Glomerular visceral epithelial cell (primary cell): Measurements from ENCODE around the gene GRIN2A.

Experiments
- DNase-seq: peaks from one replicate; pipeline ENCODE4 v3.0.0-alpha.2; 2016; ENCODE audit errors: extremely low spot score

The GRIN2A gene

DNA sequence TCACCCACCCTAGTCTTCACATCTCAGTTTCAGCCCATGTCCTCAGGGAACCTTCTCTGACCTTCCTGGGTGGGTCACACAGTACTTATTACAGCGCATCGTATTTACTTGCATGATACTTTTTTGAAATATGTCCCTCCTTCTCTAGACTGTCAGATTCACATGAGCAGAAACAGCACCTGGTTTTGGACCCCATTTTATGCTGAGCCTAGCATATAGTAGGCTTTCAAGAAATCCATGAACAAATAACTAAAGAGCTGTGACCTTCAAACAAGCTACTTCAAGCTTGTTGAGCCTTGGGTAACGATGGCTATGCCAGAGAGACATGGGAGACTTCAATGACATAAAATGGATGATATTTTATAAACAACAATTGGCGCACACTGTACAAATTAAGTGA lies 150.3 kb downstream of the GRIN2A start:
- no peak for DNase-seq

DNA sequence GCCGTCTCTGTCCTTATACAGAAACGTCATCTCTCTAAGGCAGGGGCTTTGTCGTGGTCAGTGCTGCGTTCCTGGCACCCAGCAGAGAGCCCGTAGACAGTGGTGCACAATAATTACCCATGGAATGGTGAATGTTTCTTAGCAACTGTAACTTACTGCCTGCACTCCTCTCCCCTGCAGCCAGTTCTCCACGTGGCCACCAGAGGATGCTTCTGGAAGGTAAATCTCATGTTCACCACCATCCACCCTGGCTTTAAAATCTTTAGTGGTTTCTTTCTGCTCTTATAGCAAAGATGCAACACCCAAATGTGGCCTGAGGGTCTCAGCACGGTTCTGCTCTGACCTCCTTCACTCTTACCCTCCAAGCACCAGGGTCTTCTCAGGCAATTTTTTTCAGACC lies 150.8 kb downstream of the GRIN2A start:
- no peak for DNase-seq

DNA sequence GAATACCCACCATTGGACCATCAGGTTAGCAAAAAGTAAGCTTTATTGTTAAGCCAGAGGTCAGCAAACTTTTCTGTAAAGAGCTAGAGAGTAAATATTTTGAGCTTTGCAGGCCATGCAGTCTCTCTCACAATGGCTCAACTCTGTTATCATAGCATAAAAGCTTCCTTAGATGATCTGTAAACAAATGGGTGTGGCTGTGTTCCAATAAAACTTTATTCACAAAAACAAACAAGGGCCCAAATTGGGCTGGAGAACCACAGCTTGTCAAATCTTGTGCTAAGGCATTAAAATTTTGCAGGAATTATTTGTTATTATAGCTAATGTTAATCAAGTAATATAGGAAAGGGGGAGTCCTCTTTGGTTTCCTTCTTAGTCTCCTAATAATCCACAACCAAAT lies 153.6 kb downstream of the GRIN2A start:
- no peak for DNase-seq

DNA sequence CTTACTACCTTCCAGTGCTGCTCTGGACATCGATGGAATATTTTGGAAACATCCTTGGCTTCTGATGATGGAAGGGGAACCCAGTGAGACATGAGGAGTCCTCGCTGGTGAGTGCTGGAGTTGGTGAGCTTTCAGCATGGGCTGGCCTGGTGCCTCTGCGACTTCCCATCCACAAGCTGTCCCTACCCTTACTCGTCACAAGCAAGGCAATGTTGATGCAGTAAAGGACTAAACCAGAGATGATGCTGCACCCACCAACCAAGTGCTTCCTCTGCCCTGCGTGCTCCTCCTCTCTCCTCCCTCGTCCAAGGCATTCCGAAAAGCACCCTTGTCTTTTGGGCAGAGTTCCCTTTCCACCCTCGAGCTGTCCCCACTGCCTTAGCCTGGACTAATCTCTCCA lies 154.7 kb downstream of the GRIN2A start:
- DNase-seq, result no peak

DNA sequence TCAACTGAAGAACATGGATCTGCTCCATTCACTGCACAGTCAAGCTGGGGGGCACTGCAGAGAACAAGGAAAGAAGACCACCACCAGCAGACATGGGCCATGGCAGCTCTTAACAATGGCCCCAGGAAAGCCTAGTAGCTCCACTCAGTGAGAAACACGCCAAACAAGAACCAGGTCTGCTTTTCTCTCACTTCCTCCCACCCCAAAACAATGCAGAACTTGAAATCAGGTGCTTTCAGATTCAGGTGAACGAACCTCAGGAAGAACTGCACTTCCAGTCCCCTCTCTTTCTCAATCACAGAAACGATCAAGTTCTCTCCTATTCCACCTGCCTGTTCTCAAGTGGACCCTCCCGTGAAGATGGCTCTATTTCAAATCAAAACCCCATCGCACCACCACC lies 155.6 kb downstream of the GRIN2A start:
- no peak for DNase-seq

DNA sequence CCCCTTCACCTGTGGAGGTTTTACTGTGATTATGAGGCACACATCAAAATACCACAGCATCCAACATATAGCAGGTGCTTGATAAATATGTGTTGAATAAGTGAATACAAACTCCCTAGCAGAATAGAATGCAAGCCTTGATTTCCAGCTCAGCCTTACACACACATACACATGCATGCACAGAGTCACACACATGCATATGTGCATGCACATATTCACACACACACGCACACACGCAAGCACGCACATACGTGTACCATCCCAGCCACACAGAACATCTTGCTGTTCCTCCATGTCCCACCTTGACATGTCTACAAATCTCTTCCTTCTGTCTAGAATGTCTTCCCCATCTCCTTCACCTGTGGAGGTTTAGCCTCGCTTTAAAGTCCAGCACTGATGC lies 160.1 kb downstream of the GRIN2A start:
- no peak for DNase-seq

DNA sequence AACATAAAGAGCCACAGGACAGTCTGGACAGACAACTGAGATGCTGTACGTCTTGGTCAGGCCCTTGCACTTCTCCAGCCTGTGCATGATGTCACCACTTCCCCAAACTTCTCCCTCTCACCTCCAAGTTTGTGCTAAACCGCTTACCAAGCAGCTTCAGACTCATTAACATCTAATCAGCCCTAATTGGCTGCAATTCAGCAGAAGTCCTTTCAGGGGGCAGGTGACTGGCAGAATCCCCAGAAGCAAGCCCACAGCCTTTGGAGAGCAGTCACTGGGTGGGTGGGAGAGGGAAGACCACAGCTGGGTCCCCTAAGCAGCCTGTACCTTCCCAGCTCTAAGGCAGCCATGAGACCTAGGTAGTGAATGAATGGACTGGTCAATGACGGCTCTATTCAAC lies 161.4 kb downstream of the GRIN2A start:
- no peak for DNase-seq

DNA sequence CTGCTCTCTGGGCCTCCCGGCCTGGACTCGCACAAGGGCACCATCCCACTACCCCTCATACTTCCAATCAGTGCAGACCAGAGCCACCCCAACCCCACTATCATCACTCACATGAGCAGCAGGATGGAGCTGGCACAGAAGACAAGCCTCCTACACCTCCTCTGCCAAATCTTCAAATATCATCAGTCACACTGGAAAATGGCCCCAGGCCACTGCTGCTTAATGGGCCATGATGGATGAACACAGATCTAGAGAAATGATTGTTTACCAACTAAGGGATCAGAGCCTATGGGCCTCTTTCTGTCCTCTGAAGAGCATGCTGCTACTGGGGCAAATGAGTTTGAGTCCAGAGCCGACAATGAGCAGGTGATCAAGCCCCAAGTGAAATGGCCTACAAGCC lies 165.5 kb downstream of the GRIN2A start:
- no peak for DNase-seq

DNA sequence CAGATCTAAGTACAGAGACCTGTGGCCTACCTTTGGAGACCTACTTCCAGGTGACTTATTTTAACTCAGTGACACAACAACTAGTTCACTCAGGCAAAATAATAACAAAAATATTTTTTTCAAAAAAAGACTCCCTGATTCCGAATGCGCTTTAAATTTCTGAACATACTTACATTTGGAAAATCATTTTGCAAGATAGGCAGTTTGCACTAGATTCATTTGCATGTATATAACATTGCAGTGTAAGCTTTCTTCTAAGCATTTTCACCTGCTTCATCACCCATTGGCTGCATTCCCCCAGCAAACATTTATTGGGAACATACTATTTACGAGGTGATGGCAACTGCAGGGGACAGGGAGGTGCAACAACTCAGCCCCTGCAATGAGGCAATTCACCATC lies 166.8 kb downstream of the GRIN2A start:
- DNase-seq, result no peak

DNA sequence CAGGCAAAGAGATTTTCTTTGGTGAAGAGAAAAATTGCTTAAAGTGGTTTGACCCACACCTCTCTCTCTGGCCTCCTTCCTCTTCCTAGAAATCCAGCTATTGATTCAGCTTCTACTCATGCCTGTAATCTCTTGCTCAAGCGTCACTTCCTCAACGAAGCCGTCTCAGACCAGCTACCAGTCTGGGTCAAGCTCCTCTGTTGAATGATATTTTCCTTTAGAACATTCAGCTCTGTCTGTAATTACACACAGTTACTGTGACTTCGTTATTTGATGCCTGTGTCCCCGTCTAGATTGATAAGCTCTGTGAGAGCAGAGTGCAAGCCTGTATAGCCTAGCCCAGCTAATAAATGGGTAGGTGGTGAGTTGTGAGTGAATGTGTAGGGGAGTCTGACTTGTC lies 168.5 kb downstream of the GRIN2A start:
- no peak for DNase-seq

DNA sequence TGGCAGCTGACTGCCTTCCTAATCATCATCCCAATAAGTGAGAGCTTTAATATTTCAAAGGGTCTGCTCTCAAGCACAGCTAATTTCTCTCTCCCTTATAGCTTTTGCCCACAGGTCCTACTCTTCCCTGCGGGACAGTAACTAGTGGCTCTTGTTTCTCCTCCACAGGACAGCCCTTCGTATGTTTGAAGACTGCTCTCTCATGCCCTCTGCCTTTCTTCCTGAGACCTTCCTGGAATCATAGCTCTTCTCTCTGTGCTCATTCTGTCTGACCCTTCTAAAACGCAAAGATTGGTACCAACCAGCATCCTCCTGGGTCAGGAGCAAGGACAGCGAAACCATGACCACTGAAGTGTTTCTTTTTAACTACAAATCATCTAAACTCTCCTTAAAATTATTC lies 168.9 kb downstream of the GRIN2A start:
- no peak for DNase-seq

DNA sequence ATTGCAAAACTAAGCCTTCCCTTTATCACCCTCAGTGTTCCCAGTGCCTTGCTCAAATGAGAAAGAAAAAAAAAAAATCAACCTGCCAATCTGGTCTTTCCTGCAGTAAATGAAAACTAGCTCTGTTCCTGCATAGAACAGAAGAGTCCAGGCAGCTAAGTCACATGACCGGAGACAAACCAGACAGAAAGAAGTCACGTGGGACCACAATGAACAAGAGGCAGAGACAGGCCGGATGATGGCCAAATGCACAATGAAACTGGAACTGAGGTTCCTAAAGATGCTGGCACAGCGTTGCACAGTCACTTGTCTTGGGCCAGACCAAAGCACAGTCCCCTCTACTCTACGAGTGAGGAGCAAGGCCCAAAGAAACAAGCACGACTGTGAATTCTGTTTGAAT lies 172.5 kb downstream of the GRIN2A start:
- DNase-seq, result no peak

DNA sequence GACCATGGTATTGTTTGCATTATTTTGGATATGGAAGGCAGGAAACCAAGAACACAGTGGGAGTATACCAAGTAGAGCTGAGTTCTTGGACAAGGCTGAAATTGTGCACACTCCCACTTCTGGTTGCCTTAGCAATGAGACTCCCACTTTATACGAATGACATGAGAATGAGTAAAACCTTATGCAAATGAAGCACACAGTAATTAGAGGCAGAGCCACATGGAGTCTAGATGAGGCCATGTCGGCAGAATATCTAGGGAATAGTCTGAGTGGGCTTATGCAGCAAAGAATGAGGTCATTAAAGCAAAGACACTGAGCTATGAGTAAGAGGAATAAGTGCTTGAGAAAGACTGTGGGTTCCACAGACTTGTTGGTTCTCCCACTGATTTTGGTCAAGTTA lies 178.7 kb downstream of the GRIN2A start:
- DNase-seq, result no peak

DNA sequence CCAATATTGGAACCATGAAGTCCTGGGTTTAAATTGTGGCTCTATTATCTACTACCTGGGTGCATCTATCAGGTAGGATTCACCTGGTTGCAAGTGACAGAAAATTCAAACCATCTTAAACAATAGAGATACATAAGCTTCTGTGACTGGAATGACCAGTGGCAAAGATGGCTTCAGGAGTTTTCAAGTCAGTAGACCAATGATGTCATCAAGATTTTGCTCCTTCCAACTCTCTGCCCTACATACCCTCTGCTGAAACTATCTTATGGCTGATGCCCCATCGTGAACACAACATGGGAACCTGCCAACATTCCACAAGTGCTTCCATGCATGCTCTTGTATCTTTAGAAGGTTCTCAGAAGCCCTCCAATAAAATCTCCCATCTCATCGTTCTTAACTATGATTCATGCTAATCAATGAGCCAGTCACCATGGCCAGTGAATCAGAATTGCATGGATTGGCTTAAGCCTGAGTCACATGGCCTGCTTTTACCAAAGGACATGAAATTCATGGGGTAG lies 180.9 kb downstream of the GRIN2A start:
- DNase-seq, result no peak

DNA sequence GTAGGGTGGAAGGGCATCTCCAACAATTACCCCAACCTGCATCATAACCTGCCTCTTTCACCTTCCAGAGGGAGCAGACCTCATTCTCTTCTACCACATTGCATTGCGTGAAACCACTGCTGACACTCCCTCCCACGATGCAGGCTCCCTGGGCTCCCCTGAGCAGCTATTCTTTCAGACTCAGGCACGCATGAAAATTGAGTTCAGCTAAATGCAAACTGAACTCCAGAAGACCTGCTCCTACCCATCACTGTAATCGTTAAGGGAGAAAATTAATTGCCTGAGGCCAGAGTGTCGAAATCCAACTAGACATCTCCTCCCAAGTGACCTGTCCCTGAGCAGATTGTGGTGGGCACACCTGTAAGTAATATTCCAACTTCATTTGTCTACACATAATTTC lies 186.0 kb downstream of the GRIN2A start:
- DNase-seq, result no peak

DNA sequence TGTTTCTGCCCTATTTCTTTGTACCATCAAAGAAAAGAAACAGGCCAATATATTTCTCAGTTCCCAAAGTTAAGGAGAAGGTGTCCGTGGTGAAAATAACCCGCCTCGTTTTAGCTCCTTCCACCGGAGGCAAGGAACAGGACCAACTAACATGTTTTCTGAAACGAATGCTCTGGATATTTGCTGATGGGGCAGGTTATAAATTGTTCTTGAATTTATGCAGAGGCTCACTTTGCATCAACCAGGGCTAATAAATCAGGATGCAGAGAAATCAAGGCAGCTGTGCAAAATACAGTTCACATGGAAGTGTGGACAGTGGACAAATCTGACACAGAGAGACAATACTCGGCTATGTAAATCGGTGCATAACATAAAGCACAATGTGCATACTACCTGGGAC lies 189.8 kb downstream of the GRIN2A start:
- no peak for DNase-seq

DNA sequence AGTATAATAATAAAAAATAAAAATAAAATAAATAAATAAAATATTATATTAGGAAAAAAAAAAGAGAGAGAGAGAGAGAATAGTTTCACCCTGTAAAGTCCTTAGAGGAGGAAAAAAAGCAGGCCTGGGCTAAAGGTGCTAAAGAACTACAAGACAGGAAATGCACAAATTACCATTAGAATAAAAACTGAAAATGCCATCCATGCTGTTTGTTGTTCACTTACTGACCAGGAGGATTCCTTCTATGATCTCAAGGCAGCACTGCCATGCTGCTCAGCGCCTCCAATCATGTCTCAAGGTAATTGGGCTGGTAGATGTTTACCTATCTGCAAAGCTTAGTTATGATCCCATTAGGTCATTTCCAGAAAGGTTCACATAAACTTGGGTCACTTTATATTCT lies 201.2 kb downstream of the GRIN2A start:
- no peak for DNase-seq

DNA sequence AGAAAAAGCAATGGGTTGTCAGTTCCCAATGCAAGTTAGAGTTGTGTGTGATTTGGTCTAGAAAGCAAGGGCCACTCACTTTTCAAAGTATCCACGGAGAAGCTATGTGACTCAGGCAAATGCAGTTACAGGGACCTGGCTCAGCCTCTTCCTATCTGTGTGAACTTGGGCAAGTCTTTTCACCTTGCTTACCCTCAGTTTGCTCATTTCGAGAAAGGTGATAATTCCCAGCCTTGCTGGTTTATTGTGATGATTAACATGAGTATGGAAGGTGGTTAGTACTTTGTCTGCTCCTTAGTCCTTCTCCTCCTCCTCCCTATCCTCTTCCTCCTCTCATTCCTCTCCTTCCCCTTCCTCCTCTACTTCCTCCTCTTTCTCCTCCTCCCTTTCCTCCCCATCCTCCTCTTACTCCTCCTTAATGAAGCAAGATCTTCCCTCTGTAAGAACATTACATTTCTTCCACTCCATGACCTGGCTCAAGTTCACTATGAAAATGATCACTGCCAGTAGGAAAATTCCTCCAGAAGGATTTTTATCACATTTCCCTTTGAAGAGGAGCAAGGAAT lies 204.0 kb downstream of the GRIN2A start:
- DNase-seq, result no peak

DNA sequence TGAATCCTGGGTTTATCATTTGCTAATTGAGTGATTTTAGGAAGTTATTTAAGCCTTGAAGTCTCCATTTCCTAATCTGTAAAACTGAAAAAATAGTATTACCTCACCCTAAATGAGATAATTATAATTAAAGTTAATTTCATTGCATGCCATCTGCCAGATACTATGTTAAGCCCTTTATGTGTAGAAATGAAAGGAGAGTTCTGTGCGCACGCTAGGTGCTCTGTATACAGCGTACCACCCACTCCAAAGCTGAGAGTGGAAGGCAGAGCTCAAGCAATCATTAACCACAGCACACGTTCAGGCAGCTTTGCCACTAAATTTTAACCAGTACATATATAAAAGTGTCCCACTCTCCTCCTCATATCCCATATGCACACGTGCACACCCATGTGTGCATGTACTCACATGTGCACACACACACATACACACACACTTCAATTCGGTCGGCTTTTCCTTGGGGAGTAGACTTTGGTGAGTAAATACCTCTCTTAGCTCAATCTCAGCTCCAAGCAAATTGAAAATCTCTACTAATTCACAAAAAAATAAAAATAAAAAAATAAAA lies 204.8 kb downstream of the GRIN2A start:
- DNase-seq, result no peak

DNA sequence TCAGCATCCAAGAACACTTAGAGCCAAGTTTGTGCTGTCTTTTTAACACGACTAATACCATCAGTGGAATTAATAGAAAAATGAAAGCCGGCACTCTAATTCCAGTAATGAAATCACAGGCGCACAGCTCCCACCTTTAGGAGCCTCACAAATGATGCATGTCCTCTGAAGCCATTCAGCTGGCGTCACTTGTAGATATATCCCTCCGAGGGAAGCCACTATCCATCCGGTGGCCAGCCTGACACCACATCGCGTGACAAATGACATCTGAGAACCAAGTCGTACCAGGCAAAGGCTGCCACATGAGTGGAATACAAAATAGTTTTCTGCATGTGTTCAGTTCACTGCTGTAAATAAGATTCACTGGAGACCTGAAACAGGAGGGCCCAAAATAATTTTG lies 205.6 kb downstream of the GRIN2A start:
- no peak for DNase-seq

DNA sequence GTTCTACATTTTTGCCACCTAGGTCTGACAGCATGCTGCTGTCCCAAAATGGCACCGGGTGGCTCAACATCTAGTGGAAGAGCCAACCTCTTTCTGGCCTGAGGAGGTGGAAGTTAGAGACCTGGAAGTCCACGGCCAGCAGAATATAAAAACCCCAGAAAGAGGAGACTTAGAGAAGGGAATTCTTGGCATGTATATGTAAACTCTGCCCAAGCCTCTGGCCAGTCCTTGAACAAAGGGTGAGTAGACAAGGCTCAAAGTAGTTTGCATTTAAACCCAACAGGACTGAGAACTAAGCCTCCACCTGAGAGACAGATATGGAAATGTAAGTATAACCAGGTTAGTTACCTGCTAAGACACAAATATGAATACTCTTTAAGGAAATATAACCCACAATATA lies 210.3 kb downstream of the GRIN2A start:
- no peak for DNase-seq

DNA sequence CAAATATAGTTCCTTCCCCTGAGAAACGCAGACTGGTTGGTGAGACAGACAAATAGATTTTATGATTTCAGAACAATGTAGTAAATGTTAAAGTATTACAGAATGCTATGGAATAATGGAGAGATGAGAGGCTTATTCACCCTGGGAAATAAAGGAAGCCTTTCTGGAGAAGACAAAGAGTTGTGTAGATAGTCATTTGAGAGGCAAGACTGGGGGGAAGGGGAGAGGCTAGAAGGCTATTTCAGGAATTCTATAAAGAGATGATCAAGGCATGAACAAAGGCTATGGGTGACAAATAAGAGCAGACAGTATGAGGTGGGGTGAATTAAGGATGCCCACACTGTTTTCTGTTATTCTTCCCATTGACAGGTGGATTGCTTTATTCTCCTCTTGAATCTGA lies 211.4 kb downstream of the GRIN2A start:
- no peak for DNase-seq

DNA sequence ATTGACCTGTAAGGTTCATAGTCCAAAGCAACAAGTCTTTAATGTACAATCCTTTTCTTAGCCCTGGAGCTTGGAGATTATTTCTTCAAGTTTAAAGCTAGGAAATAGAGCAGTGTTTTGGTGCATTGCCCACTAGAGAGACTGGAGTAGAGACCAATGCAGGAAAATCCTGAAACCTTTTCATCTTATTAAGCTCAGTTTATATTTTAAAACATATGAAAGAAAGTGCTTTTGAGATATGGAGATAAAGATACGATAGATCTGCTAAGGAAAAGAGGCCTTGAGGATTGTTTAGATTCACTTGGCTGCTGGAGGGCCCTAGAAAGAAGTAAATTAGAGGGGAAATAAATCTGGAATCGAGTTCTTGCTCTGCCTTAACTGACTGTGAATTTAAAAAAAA lies 212.0 kb downstream of the GRIN2A start:
- no peak for DNase-seq

DNA sequence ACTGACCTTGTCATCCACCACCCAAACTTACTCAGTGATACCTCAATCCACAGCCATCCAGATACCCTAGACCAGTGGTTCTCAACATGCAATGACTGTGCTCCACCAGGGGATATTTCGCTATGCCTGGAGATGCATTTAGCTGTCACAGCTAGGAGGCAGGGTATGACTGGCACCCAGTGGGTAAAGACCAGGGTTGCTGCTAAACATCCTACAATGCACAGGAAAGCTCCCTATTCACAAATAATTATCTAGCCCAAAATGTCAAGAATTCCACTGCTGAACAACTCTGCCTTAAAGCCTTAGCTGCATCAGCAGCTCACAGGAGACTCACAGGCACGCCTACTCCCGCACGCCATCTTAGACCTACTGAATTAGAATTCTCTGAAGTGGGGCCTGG lies 212.6 kb downstream of the GRIN2A start:
- no peak for DNase-seq
